Smooth muscle cell (in vitro differentiated cells): Measurements from ENCODE around the gene MSRB3. TPM values are rescaled to one million over a fixed set of nuclear protein-coding genes. Genes with fewer than 3 reads are reported as not detected.
A peak's percentile ranks its signal among the peaks of the same experiment; 100 is the strongest.
"Not testable (repeated sequence)": the region's sequence is repeated elsewhere in the genome, so short reads cannot be mapped to it uniquely, and the experiment has no call there.

ENCODE experiments used
- DNase-seq: peaks from one replicate; lab custom pipeline; 2025; ENCODE audit not compliant: unreplicated experiment; lab: John Stamatoyannopoulos, UW
- H2AFZ ChIP-seq: fragments of 200-600 bp; sonication (generic); 2 replicates; pipeline ENCODE4 v1.6.0; 2016; ENCODE audit warnings: antibody characterized with exemption, low read depth, mild to moderate bottlenecking
- H3F3A ChIP-seq: fragments of 200-600 bp; sonication (generic); 2 replicates; pipeline ENCODE4 v1.6.0; 2017; ENCODE audit warnings: antibody characterized with exemption, low read depth
- H3K27ac ChIP-seq: fragments of 200-600 bp; sonication (generic); 2 replicates; pipeline ENCODE4 v1.5.1; 2016; ENCODE audit warnings: low read depth, mild to moderate bottlenecking
- H3K27me3 ChIP-seq: fragments of 200-600 bp; sonication (generic); 2 replicates; pipeline ENCODE4 v1.6.1; 2016; ENCODE audit warnings: low read depth, mild to moderate bottlenecking
- H3K36me3 ChIP-seq: fragments of 200-600 bp; sonication (generic); 2 replicates; pipeline ENCODE4 v1.5.1; 2016; ENCODE audit warnings: low read depth
- H3K4me1 ChIP-seq: fragments of 200-600 bp; sonication (generic); 2 replicates; pipeline ENCODE4 v1.5.1; 2016; ENCODE audit warnings: low read depth
- H3K4me2 ChIP-seq: fragments of 200-600 bp; sonication (generic); 2 replicates; pipeline ENCODE4 v1.6.0; 2016; ENCODE audit warnings: mild to moderate bottlenecking
- H3K4me3 ChIP-seq: fragments of 200-600 bp; sonication (generic); 2 replicates; pipeline ENCODE4 v1.5.1; 2016; ENCODE audit warnings: mild to moderate bottlenecking
- H3K79me2 ChIP-seq: fragments of 200-600 bp; sonication (generic); 2 replicates; pipeline ENCODE4 v1.6.0; 2016; ENCODE audit warnings: low read depth, mild to moderate bottlenecking
- H3K9ac ChIP-seq: fragments of 200-600 bp; sonication (generic); 2 replicates; pipeline ENCODE4 v1.6.0; 2016; ENCODE audit warnings: low read depth
- H3K9me3 ChIP-seq: fragments of 200-600 bp; sonication (generic); replicated peaks from 2 replicates; pipeline ENCODE4 v1.5.1; 2016; ENCODE audit warnings: low read depth
- H4K20me1 ChIP-seq: fragments of 200-600 bp; sonication (generic); 2 replicates; pipeline ENCODE4 v1.6.0; 2016; ENCODE audit warnings: low read depth
- WGBS: methylation state at CpG from one replicate; pipeline ENCODE4 v1.1.7; 2016; ENCODE audit warnings: low lambda C conversion rate; 5-methylcytosine and 5-hydroxymethylcytosine counted together
- polyA plus RNA-seq: library from polyadenylated mRNA; unstranded; fragments of >200 nt; fragmentation: Nextera tagmentation; extraction: Ambion mirVana; gene quantifications from 2 replicates; pipeline ENCODE4 v1.2.1, GENCODE V29; 2016
- total RNA-seq: library from RNA; depleted of rRNA; stranded (reverse); fragments of >200 nt; gene quantifications from 2 replicates; pipeline ENCODE4 v1.2.3, GENCODE V29; 2014
- TF ChIP-seq, protein P1 (sequence below): fragments of 200-600 bp; sonication (generic); IDR thresholded peaks from 2 replicates; pipeline ENCODE4 v1.5.1; 2017; ENCODE audit warnings: borderline replicate concordance, mild to moderate bottlenecking, antibody characterized with exemption; ENCODE audit not compliant: insufficient read depth, poor library complexity, severe bottlenecking

The MSRB3 gene
- total and polyA plus RNA-seq, 2 experiments from 2014 or later = 63.1 to 107 TPM

DNA sequence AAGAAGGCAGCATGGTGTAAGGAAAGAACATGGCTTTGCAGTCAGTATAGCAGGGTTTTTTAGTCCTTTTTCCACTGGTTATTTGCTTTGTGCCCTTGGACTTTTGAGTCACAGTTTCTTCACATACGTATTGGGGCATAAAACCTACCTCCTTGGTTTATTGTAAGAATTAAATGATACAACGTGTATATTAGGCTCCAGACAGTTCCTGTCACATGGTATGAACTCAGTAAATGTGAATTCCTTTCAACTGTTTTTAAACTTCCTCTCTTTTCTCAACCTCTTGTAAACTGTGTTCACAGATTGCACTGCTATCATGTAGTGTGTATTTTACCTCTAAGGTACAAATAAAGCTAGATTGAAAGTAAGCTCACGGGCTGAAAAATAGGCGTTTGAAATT lies 29.5 kb downstream of the MSRB3 start:
- Histone ChIP-seq H3K4me3 (no peak overlapping the region), H3K9ac (peak overlapping the region; percentile 65), H3K9me3 (no peaks in the 10 kb centered on the region), H3K4me2 (peak overlapping the region; percentile 77), H4K20me1 (no peaks in the 10 kb centered on the region), H3K27me3 (no peaks in the 10 kb centered on the region), H3K27ac (peak overlapping the region; percentile 92), H3K79me2 (peaks cover 84% of the 10 kb centered on the region), H3F3A (peaks cover 19% of the 10 kb centered on the region), H3K36me3 (peaks cover 8% of the 10 kb centered on the region), H3K4me1 (peaks cover 22% of the 10 kb centered on the region), H2AFZ (no peak overlapping the region)
- no peak for DNase-seq
- TF ChIP-seq, protein P1, sequence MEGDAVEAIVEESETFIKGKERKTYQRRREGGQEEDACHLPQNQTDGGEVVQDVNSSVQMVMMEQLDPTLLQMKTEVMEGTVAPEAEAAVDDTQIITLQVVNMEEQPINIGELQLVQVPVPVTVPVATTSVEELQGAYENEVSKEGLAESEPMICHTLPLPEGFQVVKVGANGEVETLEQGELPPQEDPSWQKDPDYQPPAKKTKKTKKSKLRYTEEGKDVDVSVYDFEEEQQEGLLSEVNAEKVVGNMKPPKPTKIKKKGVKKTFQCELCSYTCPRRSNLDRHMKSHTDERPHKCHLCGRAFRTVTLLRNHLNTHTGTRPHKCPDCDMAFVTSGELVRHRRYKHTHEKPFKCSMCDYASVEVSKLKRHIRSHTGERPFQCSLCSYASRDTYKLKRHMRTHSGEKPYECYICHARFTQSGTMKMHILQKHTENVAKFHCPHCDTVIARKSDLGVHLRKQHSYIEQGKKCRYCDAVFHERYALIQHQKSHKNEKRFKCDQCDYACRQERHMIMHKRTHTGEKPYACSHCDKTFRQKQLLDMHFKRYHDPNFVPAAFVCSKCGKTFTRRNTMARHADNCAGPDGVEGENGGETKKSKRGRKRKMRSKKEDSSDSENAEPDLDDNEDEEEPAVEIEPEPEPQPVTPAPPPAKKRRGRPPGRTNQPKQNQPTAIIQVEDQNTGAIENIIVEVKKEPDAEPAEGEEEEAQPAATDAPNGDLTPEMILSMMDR = no peak
- WGBS = 55% methylated on average over 4 of the region's 4 CpGs

DNA sequence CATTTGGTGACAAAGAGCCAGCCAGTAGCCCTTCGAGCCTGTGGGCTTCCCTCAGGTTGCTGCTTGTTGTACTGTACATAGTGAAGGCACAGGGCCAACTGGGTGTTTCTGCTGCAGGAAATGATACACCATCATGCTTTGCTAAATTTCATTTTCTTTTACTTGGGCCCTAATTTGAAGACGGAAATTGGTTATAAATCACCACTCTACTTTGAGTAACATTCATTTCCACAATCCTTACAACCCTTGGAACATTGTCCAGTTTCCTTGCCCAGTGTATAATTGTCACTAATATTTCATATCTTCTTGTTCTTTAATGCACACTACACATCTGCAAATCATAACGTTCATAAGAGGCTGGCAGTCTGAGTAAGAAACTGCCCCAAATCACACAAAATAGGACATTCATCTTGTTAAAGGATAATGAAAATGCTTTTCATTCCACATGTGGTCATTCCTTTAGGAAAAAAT lies 30.2 kb downstream of the MSRB3 start:
- H2AFZ ChIP-seq = no peak overlapping the region
- no peak for DNase-seq
- 86% methylated on average over 3 of the region's 3 CpGs for WGBS
- H3K4me3 ChIP-seq = no peak overlapping the region
- H3K27me3 ChIP-seq = no peaks in the 10 kb centered on the region
- no peak overlapping the region for H3K9ac ChIP-seq
- TF ChIP-seq, protein P1 = no peak
- no peak overlapping the region for H3K4me2 ChIP-seq
- H3K9me3 ChIP-seq = no peaks in the 10 kb centered on the region
- peaks cover 17% of the 10 kb centered on the region for H3F3A ChIP-seq
- peaks cover 84% of the 10 kb centered on the region for H3K79me2 ChIP-seq
- H3K27ac ChIP-seq = peak overlapping the region; percentile 92
- peaks cover 20% of the 10 kb centered on the region for H3K4me1 ChIP-seq
- no peaks in the 10 kb centered on the region for H4K20me1 ChIP-seq
- H3K36me3 ChIP-seq = peaks cover 8% of the 10 kb centered on the region

DNA sequence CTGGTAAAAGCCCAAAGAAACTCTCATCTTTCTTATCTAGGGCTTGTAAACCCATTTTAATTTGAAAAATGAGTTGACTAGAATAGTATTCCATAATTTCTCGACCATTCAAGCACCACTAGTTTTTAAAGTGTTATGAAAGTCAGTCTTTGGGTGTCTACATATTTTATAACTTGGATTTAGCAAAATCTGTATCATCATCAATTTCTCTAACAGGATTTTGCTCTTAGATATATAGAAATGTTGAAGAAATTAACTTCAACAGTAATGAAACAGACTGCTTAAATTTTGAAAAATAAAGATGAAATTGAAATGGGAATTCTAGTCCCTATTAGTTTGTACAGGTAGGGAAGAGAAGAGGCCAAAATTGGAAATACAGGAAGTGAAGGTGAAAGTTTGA lies 32.8 kb downstream of the MSRB3 start:
- no peak overlapping the region for H3K4me2 ChIP-seq
- TF ChIP-seq, protein P1 = no peak
- H3K4me3 ChIP-seq = no peak overlapping the region
- H2AFZ ChIP-seq = no peak overlapping the region
- no peaks in the 10 kb centered on the region for H4K20me1 ChIP-seq
- H3K79me2 ChIP-seq = peaks cover 86% of the 10 kb centered on the region
- no peak overlapping the region for H3K9ac ChIP-seq
- no peak overlapping the region for H3K27ac ChIP-seq
- peaks cover 8% of the 10 kb centered on the region for H3K36me3 ChIP-seq
- H3K27me3 ChIP-seq = no peaks in the 10 kb centered on the region
- WGBS = 90% methylated on average over 1 of the region's 1 CpG
- H3K4me1 ChIP-seq = peaks cover 11% of the 10 kb centered on the region
- no peaks in the 10 kb centered on the region for H3K9me3 ChIP-seq
- H3F3A ChIP-seq = no peaks in the 10 kb centered on the region
- DNase-seq = no peak

DNA sequence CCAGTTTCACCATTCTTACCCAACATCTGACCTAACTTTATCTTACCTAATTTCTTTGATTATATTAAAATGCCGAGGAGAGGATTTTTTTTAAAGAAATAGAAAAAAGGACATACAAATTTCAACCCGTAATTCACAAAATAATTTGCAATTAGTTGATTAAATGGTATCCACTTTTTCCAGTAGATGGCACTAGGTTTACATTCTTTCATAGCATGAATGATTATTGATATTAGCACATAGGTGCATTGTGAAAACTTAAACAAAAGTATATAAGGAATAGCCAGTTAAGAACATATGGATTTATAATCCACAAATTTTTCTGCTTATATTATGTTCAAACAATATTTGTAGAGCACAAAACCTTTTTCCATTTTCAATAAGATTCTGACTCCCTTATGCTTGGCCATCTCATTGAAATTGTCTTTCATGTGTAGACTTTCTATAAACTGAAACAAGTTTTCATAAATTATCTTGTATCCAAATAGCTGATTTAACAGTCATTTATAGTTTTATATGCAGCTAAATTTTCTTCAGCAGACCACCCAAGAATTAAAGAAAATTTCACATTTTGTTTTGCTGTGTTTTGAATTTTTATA lies 35.3 kb downstream of the MSRB3 start:
- no peak overlapping the region for H3K4me2 ChIP-seq
- no peaks in the 10 kb centered on the region for H3K4me1 ChIP-seq
- WGBS = 62% methylated on average over 2 of the region's 2 CpGs
- H3K4me3 ChIP-seq = no peak overlapping the region
- H3K9ac ChIP-seq = no peak overlapping the region
- peak overlapping the region; percentile 31 for H3K27ac ChIP-seq
- peaks cover 94% of the 10 kb centered on the region for H3K79me2 ChIP-seq
- H3K36me3 ChIP-seq = peaks cover 5% of the 10 kb centered on the region
- H4K20me1 ChIP-seq = no peaks in the 10 kb centered on the region
- no peak overlapping the region for H2AFZ ChIP-seq
- DNase-seq = no peak
- TF ChIP-seq, protein P1 = peak; percentile 54
- H3F3A ChIP-seq = peaks cover 3% of the 10 kb centered on the region
- H3K9me3 ChIP-seq = no peaks in the 10 kb centered on the region
- no peaks in the 10 kb centered on the region for H3K27me3 ChIP-seq

DNA sequence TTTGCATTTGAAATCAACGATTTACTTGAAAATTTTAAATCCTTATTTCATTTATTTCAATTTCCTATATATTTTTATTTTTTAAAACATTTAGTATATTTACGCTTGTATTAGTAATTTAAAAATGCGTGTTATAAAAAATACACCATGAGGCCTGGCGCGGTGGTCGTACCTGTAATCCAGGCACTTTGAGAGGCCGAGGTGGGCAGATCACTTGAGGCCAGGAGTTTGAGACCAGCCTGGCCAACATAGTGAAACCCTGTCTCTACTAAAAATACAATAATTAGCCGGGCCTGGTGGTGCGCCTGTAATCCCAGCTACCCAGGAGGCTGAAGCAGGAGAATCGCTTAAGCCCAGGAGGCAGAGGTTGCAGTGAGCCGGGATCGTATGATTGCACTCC lies 36.8 kb downstream of the MSRB3 start:
- H3K27me3 ChIP-seq, H3K9me3 ChIP-seq, DNase-seq, H3K4me3 ChIP-seq, H3K9ac ChIP-seq, H3F3A ChIP-seq, H3K4me2 ChIP-seq, H4K20me1 ChIP-seq, H3K4me1 ChIP-seq, H2AFZ ChIP-seq, H3K27ac ChIP-seq, H3K36me3 ChIP-seq: not testable (repeated sequence)
- H3K79me2 ChIP-seq = peaks cover 93% of the 10 kb centered on the region
- 93% methylated on average over 12 of the region's 12 CpGs for WGBS
